Measurements from ENCODE around the gene ZCCHC8.

GRCh38 chr12:122517877-122518276 is 17.1 kb upstream of the ZCCHC8 start:
- no peak for TF ChIP-seq POLR2AphosphoS5 (IDR thresholded peaks at IDR 0.05)
- TF ChIP-seq, protein P1, sequence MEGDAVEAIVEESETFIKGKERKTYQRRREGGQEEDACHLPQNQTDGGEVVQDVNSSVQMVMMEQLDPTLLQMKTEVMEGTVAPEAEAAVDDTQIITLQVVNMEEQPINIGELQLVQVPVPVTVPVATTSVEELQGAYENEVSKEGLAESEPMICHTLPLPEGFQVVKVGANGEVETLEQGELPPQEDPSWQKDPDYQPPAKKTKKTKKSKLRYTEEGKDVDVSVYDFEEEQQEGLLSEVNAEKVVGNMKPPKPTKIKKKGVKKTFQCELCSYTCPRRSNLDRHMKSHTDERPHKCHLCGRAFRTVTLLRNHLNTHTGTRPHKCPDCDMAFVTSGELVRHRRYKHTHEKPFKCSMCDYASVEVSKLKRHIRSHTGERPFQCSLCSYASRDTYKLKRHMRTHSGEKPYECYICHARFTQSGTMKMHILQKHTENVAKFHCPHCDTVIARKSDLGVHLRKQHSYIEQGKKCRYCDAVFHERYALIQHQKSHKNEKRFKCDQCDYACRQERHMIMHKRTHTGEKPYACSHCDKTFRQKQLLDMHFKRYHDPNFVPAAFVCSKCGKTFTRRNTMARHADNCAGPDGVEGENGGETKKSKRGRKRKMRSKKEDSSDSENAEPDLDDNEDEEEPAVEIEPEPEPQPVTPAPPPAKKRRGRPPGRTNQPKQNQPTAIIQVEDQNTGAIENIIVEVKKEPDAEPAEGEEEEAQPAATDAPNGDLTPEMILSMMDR (IDR thresholded peaks at IDR 0.05) = no peak

All from sigmoid colon (tissue), 4 donors.